PFSK-1 (cell line): ENCODE data around the gene GGT6.

Source experiments
- POLR2AphosphoS5 ChIP-seq: IDR thresholded peaks from 2 replicates; pipeline ENCODE4 v1.6.1; 2012; ENCODE audit warnings: low read depth, mild to moderate bottlenecking, control low read depth, low read length, moderate library complexity
- REST ChIP-seq, 2 experiments: IDR thresholded peaks; 2 replicates each; pipeline versions ENCODE4 v1.6.1 to v1.8.0; 2011 to 2012; ENCODE audit warnings: low read depth in 2 of 2, low read length in 2 of 2, control low read depth in 1 of 2, inconsistent platforms in 1 of 2, mild to moderate bottlenecking in 1 of 2, moderate library complexity in 1 of 2; ENCODE audit not compliant: insufficient read depth in 1 of 2
- SIN3A ChIP-seq: IDR thresholded peaks from 2 replicates; pipeline ENCODE4 v1.6.1; 2012; ENCODE audit warnings: mild to moderate bottlenecking, low read length, moderate library complexity, borderline replicate concordance; ENCODE audit not compliant: insufficient read depth

- TF ChIP-seq SIN3A (no peak), POLR2AphosphoS5 (no peak), REST (IDR thresholded peaks at IDR 0.05; ENCODE audit: insufficient read depth in 1 of 2, low read depth in 2 of 2, low read length in 2 of 2) (no peak)
Measured at GRCh38 chr17:4531988-4532736, 28.2 kb downstream of the GGT6 start.
